BLaER1 (cell line): Measurements from ENCODE around the gene IL1R2.

Experiments
- H3K27ac ChIP-seq: shearing (Covaris generic); formaldehyde crosslinking; 2 replicates; pipeline ENCODE4 v1.8.1; 2022
- H3K27me3 ChIP-seq: shearing (Covaris generic); formaldehyde crosslinking; 2 replicates; pipeline ENCODE4 v1.8.1; 2022
- H3K36me3 ChIP-seq: shearing (Covaris generic); formaldehyde crosslinking; 2 replicates; pipeline ENCODE4 v1.8.1; 2022
- H3K4me1 ChIP-seq: shearing (Covaris generic); formaldehyde crosslinking; 2 replicates; pipeline ENCODE4 v1.8.1; 2022
- H3K4me2 ChIP-seq: shearing (Covaris generic); formaldehyde crosslinking; 2 replicates; pipeline ENCODE4 v1.8.1; 2022
- H3K4me3 ChIP-seq: shearing (Covaris generic); formaldehyde crosslinking; 2 replicates; pipeline ENCODE4 v1.8.1; 2022
- H3K9ac ChIP-seq: shearing (Covaris generic); formaldehyde crosslinking; 2 replicates; pipeline ENCODE4 v1.8.1; 2022
- H3K9me3 ChIP-seq: shearing (Covaris generic); formaldehyde crosslinking; 2 replicates; pipeline ENCODE4 v1.8.1; 2022
- H4K20me1 ChIP-seq: shearing (Covaris generic); formaldehyde crosslinking; 2 replicates; pipeline ENCODE4 v1.8.1; 2022
- Cebpa-rat ChIP-seq: shearing (Covaris generic); IDR thresholded peaks from 2 replicates; pipeline ENCODE4 v1.8.1; 2022

The IL1R2 gene

GRCh38 chr2:102033750-102034682 is 42.3 kb downstream of the IL1R2 start:
- Histone ChIP-seq H3K27ac (peak overlapping the region; percentile 67), H4K20me1 (no peaks in the 10 kb centered on the region), H3K9ac (no peak overlapping the region), H3K4me1 (peaks cover 19% of the 10 kb centered on the region), H3K36me3 (no peaks in the 10 kb centered on the region), H3K9me3 (no peaks in the 10 kb centered on the region), H3K27me3 (no peaks in the 10 kb centered on the region), H3K4me2 (peak overlapping the region; percentile 75), H3K4me3 (no peak overlapping the region)
- no peak for TF ChIP-seq Cebpa-rat

GRCh38 chr2:102034683-102035548 is 43.2 kb downstream of the IL1R2 start:
- H3K4me3 ChIP-seq: no peak overlapping the region
- no peaks in the 10 kb centered on the region for H3K36me3 ChIP-seq
- no peak for TF ChIP-seq Cebpa-rat
- H3K9ac ChIP-seq: no peak overlapping the region
- H3K27me3 ChIP-seq: no peaks in the 10 kb centered on the region
- no peak overlapping the region for H3K4me2 ChIP-seq
- peaks cover 19% of the 10 kb centered on the region for H3K4me1 ChIP-seq
- H3K27ac ChIP-seq: no peak overlapping the region
- no peaks in the 10 kb centered on the region for H4K20me1 ChIP-seq
- H3K9me3 ChIP-seq: no peaks in the 10 kb centered on the region

GRCh38 chr2:102037681-102038080 is 45.9 kb downstream of the IL1R2 start:
- H3K27me3 ChIP-seq: no peaks in the 10 kb centered on the region
- H3K36me3 ChIP-seq: no peaks in the 10 kb centered on the region
- H3K4me1 ChIP-seq: peaks cover 16% of the 10 kb centered on the region
- no peak for TF ChIP-seq Cebpa-rat
- no peak overlapping the region for H3K9ac ChIP-seq
- H3K4me2 ChIP-seq: no peak overlapping the region
- H4K20me1 ChIP-seq: no peaks in the 10 kb centered on the region
- no peaks in the 10 kb centered on the region for H3K9me3 ChIP-seq
- H3K27ac ChIP-seq: no peak overlapping the region
- H3K4me3 ChIP-seq: no peak overlapping the region

- Histone ChIP-seq H3K4me3 (no peak overlapping the region), H3K9me3 (no peaks in the 10 kb centered on the region), H4K20me1 (no peaks in the 10 kb centered on the region), H3K4me2 (no peak overlapping the region), H3K4me1 (no peaks in the 10 kb centered on the region), H3K9ac (no peak overlapping the region), H3K27ac (no peak overlapping the region), H3K27me3 (no peaks in the 10 kb centered on the region), H3K36me3 (no peaks in the 10 kb centered on the region)
- no peak for TF ChIP-seq Cebpa-rat
Observed at GRCh38 chr2:102040229-102040628, 48.5 kb downstream of the IL1R2 start.

- Histone ChIP-seq H3K4me2 (no peak overlapping the region), H3K27ac (no peak overlapping the region), H4K20me1 (no peaks in the 10 kb centered on the region), H3K9ac (no peak overlapping the region), H3K4me3 (no peak overlapping the region), H3K9me3 (peaks cover 8% of the 10 kb centered on the region; the same call in 1 of the 2 replicates), H3K4me1 (no peaks in the 10 kb centered on the region), H3K36me3 (no peaks in the 10 kb centered on the region), H3K27me3 (0 out of 2 replicates have a peak, but pooled peaks cover under 1% of the 10 kb centered on the region)
- no peak for TF ChIP-seq Cebpa-rat
Observed at GRCh38 chr2:102041351-102041750, 49.6 kb downstream of the IL1R2 start.

GRCh38 chr2:102042196-102043081 is 50.7 kb downstream of the IL1R2 start:
- Histone ChIP-seq H3K27ac (no peak overlapping the region), H3K4me2 (no peak overlapping the region)
- TF ChIP-seq Cebpa-rat: no peak

GRCh38 chr2:102043560-102043959 is 51.8 kb downstream of the IL1R2 start:
- Histone ChIP-seq H4K20me1 (no peaks in the 10 kb centered on the region), H3K4me2 (no peak overlapping the region), H3K36me3 (no peaks in the 10 kb centered on the region), H3K4me1 (no peaks in the 10 kb centered on the region), H3K9me3 (peaks cover 8% of the 10 kb centered on the region; the same call in 1 of the 2 replicates), H3K9ac (no peak overlapping the region), H3K27ac (no peak overlapping the region), H3K27me3 (0 out of 2 replicates have a peak, but pooled peaks cover 4% of the 10 kb centered on the region), H3K4me3 (no peak overlapping the region)
- TF ChIP-seq Cebpa-rat: no peak

More at GRCh38 chr2:102042196-102043081, 50.7 kb downstream of the IL1R2 start:
- H3K9ac ChIP-seq: no peak overlapping the region
- H4K20me1 ChIP-seq: no peaks in the 10 kb centered on the region
- H3K27me3 ChIP-seq: 0 out of 2 replicates have a peak, but pooled peaks cover 4% of the 10 kb centered on the region
- H3K4me3 ChIP-seq: no peak overlapping the region
- H3K36me3 ChIP-seq: no peaks in the 10 kb centered on the region
- H3K9me3 ChIP-seq: peaks cover 8% of the 10 kb centered on the region; the same call in 1 of the 2 replicates
- H3K4me1 ChIP-seq: no peaks in the 10 kb centered on the region

- H4K20me1 ChIP-seq: no peaks in the 10 kb centered on the region
- no peak overlapping the region for H3K4me3 ChIP-seq
- H3K9me3 ChIP-seq: peaks cover 8% of the 10 kb centered on the region; the same call in 1 of the 2 replicates
- H3K27me3 ChIP-seq: 0 out of 2 replicates have a peak, but pooled peaks cover 4% of the 10 kb centered on the region
- no peaks in the 10 kb centered on the region for H3K36me3 ChIP-seq
- TF ChIP-seq Cebpa-rat: no peak
- H3K4me1 ChIP-seq: no peaks in the 10 kb centered on the region
- no peak overlapping the region for H3K27ac ChIP-seq
- H3K9ac ChIP-seq: no peak overlapping the region
- H3K4me2 ChIP-seq: no peak overlapping the region
Observed at GRCh38 chr2:102044235-102044896, 52.6 kb downstream of the IL1R2 start.
